HepG2 (cell line): ENCODE data around the gene PKLR. TPM values are rescaled to one million over a fixed set of nuclear protein-coding genes. Genes with fewer than 3 reads are reported as not detected.

Source experiments
- ATF4 ChIP-seq, 2 experiments: fragments of 450-650 bp in 1 of 2; sonication (generic) in 1 of 2; formaldehyde crosslinking; IDR thresholded peaks; 2 replicates each; pipeline versions ENCODE4 v1.5.0 to v1.8.0; 2020 to 2022; ENCODE audit warnings: mild to moderate bottlenecking in 1 of 2, missing genetic modification reagents in 1 of 2
- CENPX ChIP-seq: sonication (generic); formaldehyde crosslinking; IDR thresholded peaks from 2 replicates; pipeline ENCODE4 v1.9.0; 2021; ENCODE audit warnings: mild to moderate bottlenecking, missing genetic modification reagents, moderate library complexity
- GFI1 ChIP-seq: sonication (generic); formaldehyde crosslinking; IDR thresholded peaks from 2 replicates; pipeline ENCODE4 v1.5.0; 2020; ENCODE audit warnings: missing genetic modification reagents, mild to moderate bottlenecking, borderline replicate concordance
- HOXD1 ChIP-seq: sonication (generic); formaldehyde crosslinking; IDR thresholded peaks from 2 replicates; pipeline ENCODE4 v1.5.0; 2020; ENCODE audit warnings: missing genetic modification reagents
- KAT8 ChIP-seq: IDR thresholded peaks from 2 replicates; pipeline ENCODE4 v1.6.1; 2016; ENCODE audit warnings: missing genetic modification reagents, missing compliant biosample characterization
- NFKBIZ ChIP-seq: IDR thresholded peaks from 2 replicates; pipeline ENCODE4 v1.6.1; 2018; ENCODE audit warnings: missing genetic modification reagents, missing compliant biosample characterization
- PRDM4 ChIP-seq: sonication (generic); formaldehyde crosslinking; IDR thresholded peaks from 2 replicates; pipeline ENCODE4 v1.9.0; 2021; ENCODE audit warnings: missing genetic modification reagents, borderline replicate concordance
- RAD21 ChIP-seq: fragments of 450-650 bp; formaldehyde crosslinking; IDR thresholded peaks from 2 replicates; pipeline ENCODE4 v1.5.0; 2020; ENCODE audit warnings: mild to moderate bottlenecking
- RBAK ChIP-seq: sonication (generic); formaldehyde crosslinking; IDR thresholded peaks from 2 replicates; pipeline ENCODE4 v1.5.1; 2020; ENCODE audit warnings: mild to moderate bottlenecking, missing genetic modification reagents
- RCOR2 ChIP-seq: IDR thresholded peaks from 2 replicates; pipeline ENCODE4 v1.6.1; 2016; ENCODE audit warnings: missing biosample characterization, missing genetic modification reagents
- SMAD3 ChIP-seq: sonication (generic); formaldehyde crosslinking; IDR thresholded peaks from 2 replicates; pipeline ENCODE4 v1.4.0; 2020; ENCODE audit warnings: missing genetic modification reagents
- SUZ12 ChIP-seq: fragments of 150-350 bp; IDR thresholded peaks from 2 replicates; pipeline ENCODE4 v1.6.1; 2014; ENCODE audit warnings: low read depth, low read length
- TFDP2 ChIP-seq: sonication (generic); formaldehyde crosslinking; IDR thresholded peaks from 2 replicates; pipeline ENCODE4 v1.4.0; 2020; ENCODE audit warnings: missing genetic modification reagents
- TGIF2 ChIP-seq: IDR thresholded peaks from 2 replicates; pipeline ENCODE4 v1.6.1; 2016; ENCODE audit warnings: control low read depth, missing compliant biosample characterization
- ZBTB14 ChIP-seq: sonication (generic); formaldehyde crosslinking; IDR thresholded peaks from 2 replicates; pipeline ENCODE4 v1.4.0; 2020; ENCODE audit warnings: missing genetic modification reagents
- ZNF121 ChIP-seq: sonication (generic); formaldehyde crosslinking; IDR thresholded peaks from 2 replicates; pipeline ENCODE4 v1.5.0; 2020; ENCODE audit warnings: mild to moderate bottlenecking, missing genetic modification reagents
- ZNF281 ChIP-seq: sonication (generic); formaldehyde crosslinking; IDR thresholded peaks from 2 replicates; pipeline ENCODE4 v1.4.0; 2020; ENCODE audit warnings: missing genetic modification reagents, borderline replicate concordance
- ZNF747 ChIP-seq: sonication (generic); formaldehyde crosslinking; IDR thresholded peaks from 2 replicates; pipeline ENCODE4 v1.8.1; 2023; ENCODE audit warnings: missing genetic modification reagents, mild to moderate bottlenecking, borderline replicate concordance
- ZNF83 ChIP-seq: sonication (generic); formaldehyde crosslinking; IDR thresholded peaks from 2 replicates; pipeline ENCODE4 v1.4.0; 2020; ENCODE audit warnings: missing genetic modification reagents, mild to moderate bottlenecking, borderline replicate concordance
- ZSCAN22 ChIP-seq: sonication (generic); formaldehyde crosslinking; IDR thresholded peaks from 2 replicates; pipeline ENCODE4 v1.4.0; 2020; ENCODE audit warnings: mild to moderate bottlenecking, missing genetic modification reagents
- polyA plus RNA-seq, 8 experiments: library from polyadenylated mRNA; depleted of rRNA in 3 of 8; stranded (reverse) in 7 of 8; unstranded in 1 of 8; fragments of >200 nt; fragmentation: Illumina TruSeq in 4 of 8; extraction: Trizol in 4 of 8; gene quantifications; 2 replicates each; pipeline versions ENCODE4 v1.2.1 to v1.2.3, GENCODE V29; 2011 to 2016; ENCODE audit warnings: low read depth in 4 of 8, missing spikeins in 1 of 8, mixed read lengths in 1 of 8; ENCODE audit not compliant: insufficient read depth in 1 of 8
- total RNA-seq, 5 experiments: library from RNA; depleted of rRNA; stranded (reverse); fragments of >200 nt; fragmentation: Illumina TruSeq; extraction: Trizol; gene quantifications; 2 replicates each; pipeline ENCODE4 v1.2.3, GENCODE V29; 2016; ENCODE audit warnings: low read depth in 1 of 5

PKLR gene
- total and polyA plus RNA-seq, 2 of the 13 experiments (the other 11 are each of a cell fraction or from before 2014, with no cell fraction given) = 10.3 to 29.3 TPM

GRCh38 chr1:155261852-155262673, 39.2 kb downstream of the PKLR start, which contains the start of gene SCAMP3 (continued):
- 0 out of 2 replicates have a peak, but pooled peaks have one; percentile 52 for TF ChIP-seq SMAD3 (CRISPR knock-in tag)
- no peak for TF ChIP-seq RBAK
- TF ChIP-seq PRDM4 = peak; percentile 44; the same call in 1 of the 2 replicates
- TF ChIP-seq SUZ12 = peak; percentile 79
- no peak; the same call in 1 of the 2 replicates for TF ChIP-seq ZNF281
- TF ChIP-seq TFDP2 (CRISPR knock-in tag) = peak; percentile 41
- no peak for TF ChIP-seq ZBTB14 (CRISPR knock-in tag)
- no peak for TF ChIP-seq ZSCAN22 (CRISPR knock-in tag)
- no peak; the same call in 1 of the 2 replicates for TF ChIP-seq HOXD1 (CRISPR knock-in tag)
- TF ChIP-seq TGIF2 (CRISPR knock-in tag) = no peak
- peak in 1 of 2 experiments; percentile 68; a peak in 2 of 4 replicates for TF ChIP-seq ATF4 (CRISPR knock-in tag; IDR thresholded peaks at IDR 0.05)
- TF ChIP-seq RCOR2 (CRISPR knock-in tag) = no peak
- no peak for TF ChIP-seq CENPX (CRISPR knock-in tag)
- TF ChIP-seq ZNF121 (CRISPR knock-in tag) = no peak
- TF ChIP-seq ZNF83 (CRISPR knock-in tag) = no peak
- no peak for TF ChIP-seq NFKBIZ
- TF ChIP-seq RAD21 (CRISPR knock-in tag) = peak; percentile 8; the same call in 1 of the 2 replicates
- TF ChIP-seq GFI1 = no peak
- TF ChIP-seq KAT8 (CRISPR knock-in tag) = peak; percentile 90
- TF ChIP-seq ZNF747 (CRISPR knock-in tag) = 0 out of 2 replicates have a peak, but pooled peaks have one; percentile 30
